HepG2 (cell line): ENCODE measurements around the gene STRN3. TPM values are rescaled to one million over a fixed set of nuclear protein-coding genes. Genes with fewer than 3 reads are reported as not detected.

ENCODE experiments used
- ASH2L ChIP-seq: fragments of 300-600, 200-600 bp; sonication (generic); IDR thresholded peaks from 2 replicates; pipeline ENCODE4 v1.7.0; 2017; ENCODE audit warnings: low read depth, mild to moderate bottlenecking, moderate library complexity, mixed read lengths, low read length; ENCODE audit not compliant: insufficient read length
- DNMT3B ChIP-seq: conservative IDR thresholded peaks from 2 replicates; pipeline ENCODE4 v1.6.1; 2016; ENCODE audit warnings: missing biosample characterization, control low read depth
- DR1 ChIP-seq: sonication (generic); formaldehyde crosslinking; IDR thresholded peaks from 2 replicates; pipeline ENCODE4 v1.8.0; 2021; ENCODE audit warnings: mild to moderate bottlenecking, missing genetic modification reagents, inconsistent platforms
- GPN1 ChIP-seq: sonication (generic); formaldehyde crosslinking; IDR thresholded peaks from 2 replicates; pipeline ENCODE4 v1.5.1; 2020; ENCODE audit warnings: missing genetic modification reagents, borderline replicate concordance
- HES4 ChIP-seq: sonication (generic); formaldehyde crosslinking; IDR thresholded peaks from 2 replicates; pipeline ENCODE4 v1.9.0; 2021; ENCODE audit warnings: mild to moderate bottlenecking, missing genetic modification reagents, borderline replicate concordance
- HHEX ChIP-seq: IDR thresholded peaks from 2 replicates; pipeline ENCODE4 v1.6.1; 2016; ENCODE audit warnings: control low read depth
- HOXA7 ChIP-seq: sonication (generic); formaldehyde crosslinking; IDR thresholded peaks from 2 replicates; pipeline ENCODE4 v1.8.1; 2022; ENCODE audit warnings: mild to moderate bottlenecking, missing genetic modification reagents, moderate library complexity
- KAT7 ChIP-seq: IDR thresholded peaks from 2 replicates; pipeline ENCODE4 v1.6.1; 2018; ENCODE audit warnings: borderline replicate concordance, missing compliant biosample characterization
- KLF12 ChIP-seq: sonication (generic); formaldehyde crosslinking; IDR thresholded peaks from 2 replicates; pipeline ENCODE4 v1.4.0; 2020; ENCODE audit warnings: missing genetic modification reagents, borderline replicate concordance
- MEF2D ChIP-seq: sonication (generic); formaldehyde crosslinking; IDR thresholded peaks from 2 replicates; pipeline ENCODE4 v1.5.1; 2020; ENCODE audit warnings: mild to moderate bottlenecking, missing genetic modification reagents
- NPAS2 ChIP-seq: sonication (generic); formaldehyde crosslinking; IDR thresholded peaks from 2 replicates; pipeline ENCODE4 v1.8.0; 2022; ENCODE audit warnings: mild to moderate bottlenecking, missing genetic modification reagents, borderline replicate concordance
- PCBP1 ChIP-seq: fragments of 200-400 bp; formaldehyde crosslinking; IDR thresholded peaks from 2 replicates; pipeline ENCODE4 v1.6.1; 2017; ENCODE audit warnings: mild to moderate bottlenecking, low read depth, low read length, borderline replicate concordance
- PLRG1 ChIP-seq: fragments of 450-650 bp; conservative IDR thresholded peaks from 2 replicates; pipeline ENCODE4 v1.6.1; 2016
- RNF2 ChIP-seq: fragments of 450-650 bp; conservative IDR thresholded peaks from 2 replicates; pipeline ENCODE4 v1.6.1; 2016; ENCODE audit warnings: low read depth
- SNAI1 ChIP-seq: sonication (generic); formaldehyde crosslinking; IDR thresholded peaks from 2 replicates; pipeline ENCODE4 v1.5.0; 2020; ENCODE audit warnings: mild to moderate bottlenecking, missing genetic modification reagents, borderline replicate concordance
- TEAD3 ChIP-seq: optimal IDR thresholded peaks from 2 replicates; pipeline ENCODE3; 2016; ENCODE audit warnings: borderline replicate concordance
- WIZ ChIP-seq: sonication (generic); formaldehyde crosslinking; IDR thresholded peaks from 2 replicates; pipeline ENCODE4 v1.5.1; 2020; ENCODE audit warnings: mild to moderate bottlenecking, missing genetic modification reagents
- ZFAT ChIP-seq: sonication (generic); formaldehyde crosslinking; conservative IDR thresholded peaks from 2 replicates; pipeline ENCODE4 v1.8.1; 2023; ENCODE audit warnings: missing genetic modification reagents, inconsistent platforms
- ZNF207 ChIP-seq: fragments of 450-650 bp; IDR thresholded peaks from 2 replicates; pipeline ENCODE4 v1.6.1; 2016; ENCODE audit warnings: antibody characterized with exemption, borderline replicate concordance
- ZNF432 ChIP-seq: sonication (generic); formaldehyde crosslinking; IDR thresholded peaks from 2 replicates; pipeline ENCODE4 v1.5.0; 2020; ENCODE audit warnings: missing genetic modification reagents, mild to moderate bottlenecking, borderline replicate concordance
- ZNF468 ChIP-seq: sonication (generic); formaldehyde crosslinking; IDR thresholded peaks from 2 replicates; pipeline ENCODE4 v1.8.0; 2022; ENCODE audit warnings: mild to moderate bottlenecking, moderate library complexity, missing genetic modification reagents
- ZNF709 ChIP-seq: sonication (generic); formaldehyde crosslinking; IDR thresholded peaks from 2 replicates; pipeline ENCODE4 v1.5.0; 2020; ENCODE audit warnings: mild to moderate bottlenecking, missing genetic modification reagents
- ZNF747 ChIP-seq: sonication (generic); formaldehyde crosslinking; IDR thresholded peaks from 2 replicates; pipeline ENCODE4 v1.8.1; 2023; ENCODE audit warnings: missing genetic modification reagents, mild to moderate bottlenecking, borderline replicate concordance
- ZNF773 ChIP-seq: sonication (generic); formaldehyde crosslinking; IDR thresholded peaks from 2 replicates; pipeline ENCODE4 v1.4.0; 2020; ENCODE audit warnings: missing genetic modification reagents, borderline replicate concordance
- ZSCAN22 ChIP-seq: sonication (generic); formaldehyde crosslinking; IDR thresholded peaks from 2 replicates; pipeline ENCODE4 v1.4.0; 2020; ENCODE audit warnings: mild to moderate bottlenecking, missing genetic modification reagents
- ZSCAN25 ChIP-seq: sonication (generic); formaldehyde crosslinking; IDR thresholded peaks from 2 replicates; pipeline ENCODE4 v1.8.0; 2022; ENCODE audit warnings: mild to moderate bottlenecking, missing genetic modification reagents
- polyA plus RNA-seq, 8 experiments: library from polyadenylated mRNA; depleted of rRNA in 3 of 8; stranded (reverse) in 7 of 8; unstranded in 1 of 8; fragments of >200 nt; fragmentation: Illumina TruSeq in 4 of 8; extraction: Trizol in 4 of 8; gene quantifications; 2 replicates each; pipeline versions ENCODE4 v1.2.1 to v1.2.3, GENCODE V29; 2011 to 2016; ENCODE audit warnings: low read depth in 4 of 8, missing spikeins in 1 of 8, mixed read lengths in 1 of 8; ENCODE audit not compliant: insufficient read depth in 1 of 8
- total RNA-seq, 5 experiments: library from RNA; depleted of rRNA; stranded (reverse); fragments of >200 nt; fragmentation: Illumina TruSeq; extraction: Trizol; gene quantifications; 2 replicates each; pipeline ENCODE4 v1.2.3, GENCODE V29; 2016; ENCODE audit warnings: low read depth in 1 of 5
- TF ChIP-seq, protein P1 (sequence below): sonication (generic); formaldehyde crosslinking; conservative IDR thresholded peaks from 2 replicates; pipeline ENCODE4 v1.8.0; 2022; ENCODE audit warnings: missing genetic modification reagents
- TF ChIP-seq, protein P2 (sequence below): sonication (generic); formaldehyde crosslinking; IDR thresholded peaks from 2 replicates; pipeline ENCODE4 v1.5.0; 2020; ENCODE audit warnings: missing genetic modification reagents
- TF ChIP-seq, protein P3 (sequence below): sonication (generic); formaldehyde crosslinking; IDR thresholded peaks from 2 replicates; pipeline ENCODE4 v1.4.0; 2020; ENCODE audit warnings: low read depth, mild to moderate bottlenecking, missing genetic modification reagents

The STRN3 gene
- total and polyA plus RNA-seq, 2 of the 13 experiments (the other 11 are each of a cell fraction or from before 2014, with no cell fraction given) = 49.4 to 123 TPM

DNA sequence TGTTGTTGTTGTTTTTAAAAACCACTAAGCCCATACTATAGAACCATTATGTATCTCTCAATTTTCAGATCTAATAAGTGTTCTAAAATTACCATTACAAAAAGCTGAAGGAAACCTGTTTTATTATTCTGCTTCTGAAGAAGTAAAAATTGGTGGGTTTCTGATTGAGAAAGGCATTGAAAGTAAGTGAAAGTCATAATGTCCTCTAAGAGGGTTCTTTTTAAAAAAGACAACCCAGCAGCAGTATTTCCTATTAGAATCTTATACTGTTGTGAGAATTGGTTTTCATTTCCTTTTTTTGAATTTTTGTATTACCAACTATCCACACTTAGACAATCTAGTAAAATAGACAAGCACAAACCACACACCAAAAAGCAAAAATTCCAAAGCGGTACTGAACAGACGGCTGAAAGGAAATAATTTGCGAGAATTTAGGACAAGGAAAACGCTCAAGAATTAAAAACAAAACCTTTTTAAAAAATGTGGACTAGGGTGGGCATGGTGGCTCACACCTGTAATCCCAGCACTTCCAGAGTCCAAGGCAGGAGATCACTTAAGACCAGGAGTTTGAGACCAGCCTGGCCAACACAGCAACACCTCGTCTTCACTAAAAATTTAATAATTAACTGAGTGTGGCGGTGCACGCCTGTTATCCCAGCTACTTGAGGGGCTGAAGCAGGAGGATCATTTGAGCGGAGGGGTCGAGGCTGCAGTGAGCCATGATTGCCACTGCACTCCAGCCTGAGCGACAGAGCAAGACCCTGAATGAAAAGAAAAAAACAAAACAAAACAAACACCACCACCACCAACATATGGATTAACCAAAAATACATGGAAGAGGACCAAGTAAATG is 67.4 kb downstream of the STRN3 start (continued):
- 0 out of 2 replicates have a peak, but pooled peaks have one; percentile 46 for TF ChIP-seq ZNF773 (CRISPR knock-in tag)
- TF ChIP-seq GPN1 = no peak
- TF ChIP-seq ZSCAN25 (CRISPR knock-in tag) = no peak
- TF ChIP-seq ZNF468 (CRISPR knock-in tag) = no peak
- no peak for TF ChIP-seq ZNF207
- no peak for TF ChIP-seq KLF12 (CRISPR knock-in tag)
- TF ChIP-seq TEAD3 (CRISPR knock-in tag) = peak; percentile 10
- TF ChIP-seq ZNF709 (CRISPR knock-in tag) = no peak
- no peak for TF ChIP-seq DNMT3B
- 0 out of 2 replicates have a peak, but pooled peaks have one; percentile 6 for TF ChIP-seq PLRG1
- no peak for TF ChIP-seq HOXA7
- TF ChIP-seq, protein P1, sequence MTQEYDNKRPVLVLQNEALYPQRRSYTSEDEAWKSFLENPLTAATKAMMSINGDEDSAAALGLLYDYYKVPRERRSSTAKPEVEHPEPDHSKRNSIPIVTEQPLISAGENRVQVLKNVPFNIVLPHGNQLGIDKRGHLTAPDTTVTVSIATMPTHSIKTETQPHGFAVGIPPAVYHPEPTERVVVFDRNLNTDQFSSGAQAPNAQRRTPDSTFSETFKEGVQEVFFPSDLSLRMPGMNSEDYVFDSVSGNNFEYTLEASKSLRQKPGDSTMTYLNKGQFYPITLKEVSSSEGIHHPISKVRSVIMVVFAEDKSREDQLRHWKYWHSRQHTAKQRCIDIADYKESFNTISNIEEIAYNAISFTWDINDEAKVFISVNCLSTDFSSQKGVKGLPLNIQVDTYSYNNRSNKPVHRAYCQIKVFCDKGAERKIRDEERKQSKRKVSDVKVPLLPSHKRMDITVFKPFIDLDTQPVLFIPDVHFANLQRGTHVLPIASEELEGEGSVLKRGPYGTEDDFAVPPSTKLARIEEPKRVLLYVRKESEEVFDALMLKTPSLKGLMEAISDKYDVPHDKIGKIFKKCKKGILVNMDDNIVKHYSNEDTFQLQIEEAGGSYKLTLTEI = no peak
- TF ChIP-seq MEF2D (CRISPR knock-in tag) = no peak
- TF ChIP-seq HES4 = no peak
- 0 out of 2 replicates have a peak, but pooled peaks have one; percentile 13 for TF ChIP-seq ZFAT
- no peak for TF ChIP-seq PCBP1
- no peak for TF ChIP-seq SNAI1 (CRISPR knock-in tag)
- no peak for TF ChIP-seq ZNF432
- TF ChIP-seq ZSCAN22 = no peak
- TF ChIP-seq KAT7 (CRISPR knock-in tag) = no peak
- TF ChIP-seq, protein P2, sequence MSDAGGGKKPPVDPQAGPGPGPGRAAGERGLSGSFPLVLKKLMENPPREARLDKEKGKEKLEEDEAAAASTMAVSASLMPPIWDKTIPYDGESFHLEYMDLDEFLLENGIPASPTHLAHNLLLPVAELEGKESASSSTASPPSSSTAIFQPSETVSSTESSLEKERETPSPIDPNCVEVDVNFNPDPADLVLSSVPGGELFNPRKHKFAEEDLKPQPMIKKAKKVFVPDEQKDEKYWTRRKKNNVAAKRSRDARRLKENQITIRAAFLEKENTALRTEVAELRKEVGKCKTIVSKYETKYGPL (CRISPR knock-in tag) = no peak
- TF ChIP-seq RNF2 = no peak
- no peak for TF ChIP-seq NPAS2 (CRISPR knock-in tag)
- TF ChIP-seq DR1 (CRISPR knock-in tag) = no peak
- no peak for TF ChIP-seq HHEX (CRISPR knock-in tag)
- TF ChIP-seq, protein P3, sequence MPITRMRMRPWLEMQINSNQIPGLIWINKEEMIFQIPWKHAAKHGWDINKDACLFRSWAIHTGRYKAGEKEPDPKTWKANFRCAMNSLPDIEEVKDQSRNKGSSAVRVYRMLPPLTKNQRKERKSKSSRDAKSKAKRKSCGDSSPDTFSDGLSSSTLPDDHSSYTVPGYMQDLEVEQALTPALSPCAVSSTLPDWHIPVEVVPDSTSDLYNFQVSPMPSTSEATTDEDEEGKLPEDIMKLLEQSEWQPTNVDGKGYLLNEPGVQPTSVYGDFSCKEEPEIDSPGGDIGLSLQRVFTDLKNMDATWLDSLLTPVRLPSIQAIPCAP = no peak
- TF ChIP-seq WIZ (CRISPR knock-in tag) = no peak
- TF ChIP-seq ZNF747 = no peak
- TF ChIP-seq ASH2L = no peak
